Liver (tissue), 9 donors: ENCODE data around the gene EZR. TPM values are rescaled to one million over a fixed set of nuclear protein-coding genes. Genes with fewer than 3 reads are reported as not detected.

Experiments used
- DNase-seq: peaks from one replicate; pipeline ENCODE4 v3.0.0-alpha.2; 2017; ENCODE audit warnings: low spot score
- H3K27ac ChIP-seq, 2 donors: one replicate each; pipeline ENCODE4 v1.7.0; 2013; ENCODE audit warnings: inconsistent platforms in 2 of 2, low read length in 2 of 2, control low read depth in 1 of 2, low read depth in 1 of 2, mild to moderate bottlenecking in 1 of 2
- H3K27me3 ChIP-seq, 4 donors: one replicate each; pipeline versions ENCODE4 v1.6.1 to v1.7.0; 2013; ENCODE audit warnings: low read length in 3 of 4, inconsistent platforms in 1 of 4, mild to moderate bottlenecking in 1 of 4, moderate library complexity in 1 of 4; ENCODE audit not compliant: control insufficient read depth in 4 of 4, insufficient read depth in 4 of 4
- H3K36me3 ChIP-seq, 4 donors: one replicate each; pipeline versions ENCODE4 v1.6.1 to v1.7.0; 2013; ENCODE audit warnings: low read length in 3 of 4, mild to moderate bottlenecking in 3 of 4, low read depth in 1 of 4, moderate library complexity in 1 of 4; ENCODE audit not compliant: control insufficient read depth in 4 of 4, insufficient read depth in 3 of 4
- H3K4me1 ChIP-seq, 4 donors: one replicate each; pipeline versions ENCODE4 v1.6.1 to v1.7.0; 2013; ENCODE audit warnings: low read length in 3 of 4, mild to moderate bottlenecking in 3 of 4, moderate library complexity in 1 of 4; ENCODE audit not compliant: control insufficient read depth in 4 of 4, insufficient read depth in 4 of 4
- H3K4me3 ChIP-seq, 3 donors: one replicate each; pipeline versions ENCODE4 v1.6.1 to v1.7.0; 2013; ENCODE audit warnings: low read length in 3 of 3, control low read depth in 1 of 3, low read depth in 1 of 3, mild to moderate bottlenecking in 1 of 3
- H3K9ac ChIP-seq, 2 donors: one replicate each; pipeline ENCODE4 v1.7.0; 2013; ENCODE audit warnings: low read length in 2 of 2, mild to moderate bottlenecking in 2 of 2, moderate library complexity in 2 of 2, control low read depth in 1 of 2, low read depth in 1 of 2
- H3K9me3 ChIP-seq, 4 donors: one replicate each; pipeline versions ENCODE4 v1.6.1 to v1.7.0; 2013; ENCODE audit warnings: low read length in 3 of 4; ENCODE audit not compliant: control insufficient read depth in 4 of 4
- ATF3 ChIP-seq: IDR thresholded peaks from 2 replicates; pipeline ENCODE4 v1.6.1; 2016; ENCODE audit warnings: antibody characterized with exemption
- CTCF ChIP-seq: fragments of 150-350 bp; IDR thresholded peaks from 2 replicates; pipeline ENCODE4 v1.5.1; 2017; ENCODE audit warnings: improper control_type of control experiment, low read depth, low read length; ENCODE audit not compliant: missing input control
- EGR1 ChIP-seq, 2 donors: IDR thresholded peaks; 2 replicates each; pipeline ENCODE4 v1.6.1; 2016 to 2018; ENCODE audit warnings: antibody characterized with exemption in 2 of 2, low read depth in 2 of 2
- FOXA1 ChIP-seq: IDR thresholded peaks from 2 replicates; pipeline ENCODE4 v1.6.1; 2016; ENCODE audit warnings: antibody characterized with exemption
- FOXA2 ChIP-seq: IDR thresholded peaks from 2 replicates; pipeline ENCODE4 v1.6.1; 2016; ENCODE audit warnings: antibody characterized with exemption
- HNF4A ChIP-seq, 2 donors: conservative IDR thresholded peaks; 2 replicates each; pipeline ENCODE4 v1.6.1; 2016; ENCODE audit warnings: antibody characterized with exemption in 2 of 2, mild to moderate bottlenecking in 2 of 2
- HNF4G ChIP-seq: IDR thresholded peaks from 2 replicates; pipeline ENCODE4 v1.6.1; 2016; ENCODE audit warnings: antibody characterized with exemption
- JUND ChIP-seq, 2 donors: IDR thresholded peaks; 2 replicates each; pipeline ENCODE4 v1.6.1; 2016; ENCODE audit warnings: antibody characterized with exemption in 2 of 2
- MAX ChIP-seq: IDR thresholded peaks from 2 replicates; pipeline ENCODE4 v1.6.1; 2016; ENCODE audit warnings: antibody characterized with exemption
- NR2F2 ChIP-seq: IDR thresholded peaks from 2 replicates; pipeline ENCODE4 v1.6.1; 2016; ENCODE audit warnings: antibody characterized with exemption
- REST ChIP-seq: IDR thresholded peaks from 2 replicates; pipeline ENCODE4 v1.6.1; 2016; ENCODE audit warnings: antibody characterized with exemption, mild to moderate bottlenecking
- TAF1 ChIP-seq: conservative IDR thresholded peaks from 2 replicates; pipeline ENCODE4 v1.6.1; 2016; ENCODE audit warnings: antibody characterized with exemption, mild to moderate bottlenecking
- YY1 ChIP-seq: IDR thresholded peaks from 2 replicates; pipeline ENCODE4 v1.6.1; 2016; ENCODE audit warnings: antibody characterized with exemption, mild to moderate bottlenecking
- ZBTB33 ChIP-seq: IDR thresholded peaks from 2 replicates; pipeline ENCODE4 v1.6.1; 2016; ENCODE audit warnings: antibody characterized with exemption
- WGBS: extraction: QIAGEN DNeasy Blood & Tissue Kit; methylation state at CpG from one replicate; pipeline ENCODE4 v1.1.7; 2013; 5-methylcytosine and 5-hydroxymethylcytosine counted together
- polyA plus RNA-seq, 2 donors: library from polyadenylated mRNA; stranded (reverse) in 1 of 2; unstranded in 1 of 2; fragments of 200-250 nt in 1 of 2; fragments of >200 nt in 1 of 2; fragmentation: Nextera tagmentation in 1 of 2; extraction: Ambion mirVana in 1 of 2; gene quantifications; one replicate each; pipeline versions ENCODE4 v1.2.1 to v1.2.3, GENCODE V29; 2013 to 2015
- total RNA-seq, 2 donors: library from RNA; depleted of rRNA; stranded (reverse); fragments of >200 nt; gene quantifications; one replicate each; pipeline ENCODE4 v1.2.3, GENCODE V29; 2014
- donor health status: healthy.
- donor health status: healthy.
- donor health status: healthy.
- donor health status: healthy.
- donor health status: healthy.

Gene EZR
- total and polyA plus RNA-seq, 4 donors, result 22.0 to 35.4 (median 25.4) TPM

- H3K4me1 ChIP-seq, result peaks cover 6 to 20% (median 17%) of the 10 kb centered on the region in 4 donors
- 90% methylated on average over 6 of the region's 6 CpGs for WGBS
- H3K9me3 ChIP-seq, result no peaks in the 10 kb centered on the region
- H3K27me3 ChIP-seq, result no peaks in the 10 kb centered on the region
- no peak for DNase-seq
- H3K36me3 ChIP-seq, result no peaks in the 10 kb centered on the region
- no peak overlapping the region for H3K9ac ChIP-seq
- H3K4me3 ChIP-seq, result no peak overlapping the region
- peak overlapping the region; percentile 90 to 94 for H3K27ac ChIP-seq
- TF ChIP-seq ATF3 (no peak), HNF4G (no peak), REST (no peak), ZBTB33 (no peak), YY1 (no peak), CTCF (no peak), HNF4A (conservative IDR thresholded peaks at IDR 0.05) (no peak), MAX (no peak), FOXA2 (no peak), NR2F2 (no peak), TAF1 (no peak), FOXA1 (no peak)
Observed at GRCh38 chr6:158819977-158820622, 932 bp upstream of the EZR start.

- peak overlapping the region in 1 of 2 donors; percentile 21 for H3K9ac ChIP-seq
- WGBS, result under 1% methylated on average over 63 of the region's 63 CpGs
- H3K9me3 ChIP-seq, result no peaks in the 10 kb centered on the region
- peaks cover 0 to 2% (median 0%) of the 10 kb centered on the region in 4 donors for H3K36me3 ChIP-seq
- no peaks in the 10 kb centered on the region for H3K27me3 ChIP-seq
- peak overlapping the region; percentile 90 to 94 for H3K27ac ChIP-seq
- peak; percentile 64 for DNase-seq
- peaks cover 9 to 25% (median 19%) of the 10 kb centered on the region in 4 donors for H3K4me1 ChIP-seq
- peak overlapping the region; percentile 28 to 76 (median 58) for H3K4me3 ChIP-seq
- TF ChIP-seq JUND (IDR thresholded peaks at IDR 0.05) (no peak), EGR1 (IDR thresholded peaks at IDR 0.05; ENCODE audit: low read depth in 2 of 2) (no peak), MAX (no peak), ZBTB33 (no peak), CTCF (no peak)
Observed at GRCh38 chr6:158818581-158819212, 471 bp downstream of the EZR start.
